B cell (primary cell): ENCODE measurements around the gene FIBCD1.

Experiments used
- EZH2 ChIP-seq: IDR thresholded peaks from 2 replicates; pipeline ENCODE4 v1.6.1; 2012; ENCODE audit warnings: borderline replicate concordance, low read depth, mild to moderate bottlenecking, moderate library complexity, low read length; ENCODE audit not compliant: insufficient read depth, poor library complexity, severe bottlenecking
- TF ChIP-seq, protein P1 (sequence below): fragments of 200-600 bp; IDR thresholded peaks from one replicate; pipeline ENCODE4 v1.8.0; 2022; ENCODE audit warnings: antibody characterized with exemption, mild to moderate bottlenecking

DNA sequence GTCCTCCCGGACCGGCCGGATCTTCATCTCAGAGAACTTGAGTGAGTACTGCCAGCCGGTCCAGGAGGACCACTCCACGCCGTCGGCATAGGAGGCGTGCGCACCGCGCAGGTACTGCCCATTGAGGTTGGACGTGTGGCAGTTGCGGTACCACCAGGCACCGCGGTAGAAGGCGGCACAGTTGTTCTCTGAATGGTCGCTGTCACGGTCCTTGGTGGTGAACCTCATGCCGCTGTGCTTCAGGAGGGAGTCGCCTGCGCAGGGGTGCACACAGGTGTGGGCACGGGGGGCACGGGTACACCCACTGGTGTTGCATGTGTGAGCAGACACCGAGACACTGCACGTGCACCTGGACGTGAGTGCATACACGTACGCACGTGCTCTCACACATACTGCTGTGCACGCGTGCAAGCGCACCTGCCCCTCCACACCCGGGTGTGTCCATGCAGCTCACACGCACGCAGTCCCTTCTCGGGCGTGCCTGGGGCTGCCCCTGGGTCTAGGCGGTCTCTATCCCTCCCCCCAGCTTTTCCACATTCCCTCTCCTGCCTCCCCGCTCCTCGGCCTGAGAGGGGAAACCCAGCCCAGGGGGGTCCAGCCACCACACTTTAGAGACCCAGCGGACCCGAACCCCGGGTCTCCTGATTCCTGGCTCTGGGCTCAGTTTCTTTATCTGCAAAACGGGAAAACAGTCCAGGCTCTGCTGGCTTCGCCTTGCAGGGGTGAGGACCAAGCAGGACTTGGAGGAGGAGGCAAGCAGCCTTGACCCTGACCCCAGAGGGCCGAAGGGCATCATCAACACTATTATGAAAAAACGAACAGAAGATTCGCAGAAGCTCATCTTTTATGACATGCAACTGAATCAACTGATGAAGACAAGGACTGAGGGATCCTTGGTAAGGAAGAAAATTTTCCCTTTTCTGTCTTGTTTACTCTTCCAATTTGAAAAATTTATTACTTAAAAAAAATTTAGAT lies 34.7 kb downstream of the FIBCD1 start:
- TF ChIP-seq, protein P1, sequence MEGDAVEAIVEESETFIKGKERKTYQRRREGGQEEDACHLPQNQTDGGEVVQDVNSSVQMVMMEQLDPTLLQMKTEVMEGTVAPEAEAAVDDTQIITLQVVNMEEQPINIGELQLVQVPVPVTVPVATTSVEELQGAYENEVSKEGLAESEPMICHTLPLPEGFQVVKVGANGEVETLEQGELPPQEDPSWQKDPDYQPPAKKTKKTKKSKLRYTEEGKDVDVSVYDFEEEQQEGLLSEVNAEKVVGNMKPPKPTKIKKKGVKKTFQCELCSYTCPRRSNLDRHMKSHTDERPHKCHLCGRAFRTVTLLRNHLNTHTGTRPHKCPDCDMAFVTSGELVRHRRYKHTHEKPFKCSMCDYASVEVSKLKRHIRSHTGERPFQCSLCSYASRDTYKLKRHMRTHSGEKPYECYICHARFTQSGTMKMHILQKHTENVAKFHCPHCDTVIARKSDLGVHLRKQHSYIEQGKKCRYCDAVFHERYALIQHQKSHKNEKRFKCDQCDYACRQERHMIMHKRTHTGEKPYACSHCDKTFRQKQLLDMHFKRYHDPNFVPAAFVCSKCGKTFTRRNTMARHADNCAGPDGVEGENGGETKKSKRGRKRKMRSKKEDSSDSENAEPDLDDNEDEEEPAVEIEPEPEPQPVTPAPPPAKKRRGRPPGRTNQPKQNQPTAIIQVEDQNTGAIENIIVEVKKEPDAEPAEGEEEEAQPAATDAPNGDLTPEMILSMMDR, result no peak
- TF ChIP-seq EZH2, result no peak
